HL-60 (cell line): ENCODE results near the gene WDFY1.

ENCODE experiments used
- DNase-seq, 2 experiments: peaks; one replicate each; pipeline ENCODE4 v3.0.0-alpha.2; 2010 to 2020; ENCODE audit warnings: low read depth in 1 of 2, low spot score in 1 of 2
- H3K27ac ChIP-seq: fragments of 250-450 bp; sonication (Bioruptor Pico); replicated peaks from 2 replicates; pipeline ENCODE4 v1.5.1; 2020; ENCODE audit warnings: mild to moderate bottlenecking, moderate library complexity
- H3K27me3 ChIP-seq: fragments of 250-450 bp; sonication (Bioruptor Pico); 2 replicates; pipeline ENCODE4 v1.5.1; 2021; ENCODE audit warnings: mild to moderate bottlenecking, moderate library complexity; ENCODE audit not compliant: insufficient read depth, poor library complexity, severe bottlenecking
- H3K4me3 ChIP-seq: replicated peaks from 2 replicates; pipeline ENCODE4 v1.5.1; 2011; ENCODE audit warnings: mild to moderate bottlenecking, control low read depth, low read length; ENCODE audit not compliant: insufficient read depth
- GABPA ChIP-seq: IDR thresholded peaks from 2 replicates; pipeline ENCODE4 v1.6.1; 2012; ENCODE audit warnings: low read depth
- POLR2AphosphoS5 ChIP-seq: IDR thresholded peaks from 2 replicates; pipeline ENCODE4 v1.6.1; 2012; ENCODE audit warnings: low read depth
- SPI1 ChIP-seq: IDR thresholded peaks from 2 replicates; pipeline ENCODE4 v1.6.1; 2012; ENCODE audit warnings: low read depth, mild to moderate bottlenecking, borderline replicate concordance
- TF ChIP-seq, protein P1 (sequence below): IDR thresholded peaks from one replicate; pipeline ENCODE4 v1.5.1; 2011; ENCODE audit warnings: low read length, control low read depth, inconsistent platforms; ENCODE audit not compliant: insufficient read depth
- TF ChIP-seq, protein P2 (sequence below): IDR thresholded peaks from 2 replicates; pipeline ENCODE4 v1.6.1; 2012; ENCODE audit warnings: low read depth; ENCODE audit not compliant: insufficient replicate concordance

The WDFY1 gene

DNA sequence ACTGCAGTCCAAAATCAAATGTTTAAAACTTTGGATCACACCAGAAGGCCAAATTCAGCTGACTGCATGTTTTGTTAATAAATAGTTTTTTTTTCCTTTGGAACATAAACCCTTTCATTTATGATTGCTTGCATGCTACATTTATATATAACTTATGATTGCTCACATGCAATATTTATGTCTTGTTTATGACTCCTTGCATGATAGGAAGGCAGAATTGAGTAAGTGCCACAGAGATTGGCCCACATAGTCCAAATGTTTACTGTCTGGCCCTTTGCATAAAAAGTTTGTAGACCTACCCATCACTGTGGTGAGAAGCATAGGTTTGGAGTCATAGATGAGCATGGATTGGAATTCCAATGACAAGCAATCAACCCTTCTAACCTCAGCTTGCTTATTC is 30.8 kb downstream of the WDFY1 start:
- TF ChIP-seq POLR2AphosphoS5 (no peak), SPI1 (no peak), GABPA (no peak)
- TF ChIP-seq, protein P1, sequence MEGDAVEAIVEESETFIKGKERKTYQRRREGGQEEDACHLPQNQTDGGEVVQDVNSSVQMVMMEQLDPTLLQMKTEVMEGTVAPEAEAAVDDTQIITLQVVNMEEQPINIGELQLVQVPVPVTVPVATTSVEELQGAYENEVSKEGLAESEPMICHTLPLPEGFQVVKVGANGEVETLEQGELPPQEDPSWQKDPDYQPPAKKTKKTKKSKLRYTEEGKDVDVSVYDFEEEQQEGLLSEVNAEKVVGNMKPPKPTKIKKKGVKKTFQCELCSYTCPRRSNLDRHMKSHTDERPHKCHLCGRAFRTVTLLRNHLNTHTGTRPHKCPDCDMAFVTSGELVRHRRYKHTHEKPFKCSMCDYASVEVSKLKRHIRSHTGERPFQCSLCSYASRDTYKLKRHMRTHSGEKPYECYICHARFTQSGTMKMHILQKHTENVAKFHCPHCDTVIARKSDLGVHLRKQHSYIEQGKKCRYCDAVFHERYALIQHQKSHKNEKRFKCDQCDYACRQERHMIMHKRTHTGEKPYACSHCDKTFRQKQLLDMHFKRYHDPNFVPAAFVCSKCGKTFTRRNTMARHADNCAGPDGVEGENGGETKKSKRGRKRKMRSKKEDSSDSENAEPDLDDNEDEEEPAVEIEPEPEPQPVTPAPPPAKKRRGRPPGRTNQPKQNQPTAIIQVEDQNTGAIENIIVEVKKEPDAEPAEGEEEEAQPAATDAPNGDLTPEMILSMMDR, result no peak
- TF ChIP-seq, protein P2, sequence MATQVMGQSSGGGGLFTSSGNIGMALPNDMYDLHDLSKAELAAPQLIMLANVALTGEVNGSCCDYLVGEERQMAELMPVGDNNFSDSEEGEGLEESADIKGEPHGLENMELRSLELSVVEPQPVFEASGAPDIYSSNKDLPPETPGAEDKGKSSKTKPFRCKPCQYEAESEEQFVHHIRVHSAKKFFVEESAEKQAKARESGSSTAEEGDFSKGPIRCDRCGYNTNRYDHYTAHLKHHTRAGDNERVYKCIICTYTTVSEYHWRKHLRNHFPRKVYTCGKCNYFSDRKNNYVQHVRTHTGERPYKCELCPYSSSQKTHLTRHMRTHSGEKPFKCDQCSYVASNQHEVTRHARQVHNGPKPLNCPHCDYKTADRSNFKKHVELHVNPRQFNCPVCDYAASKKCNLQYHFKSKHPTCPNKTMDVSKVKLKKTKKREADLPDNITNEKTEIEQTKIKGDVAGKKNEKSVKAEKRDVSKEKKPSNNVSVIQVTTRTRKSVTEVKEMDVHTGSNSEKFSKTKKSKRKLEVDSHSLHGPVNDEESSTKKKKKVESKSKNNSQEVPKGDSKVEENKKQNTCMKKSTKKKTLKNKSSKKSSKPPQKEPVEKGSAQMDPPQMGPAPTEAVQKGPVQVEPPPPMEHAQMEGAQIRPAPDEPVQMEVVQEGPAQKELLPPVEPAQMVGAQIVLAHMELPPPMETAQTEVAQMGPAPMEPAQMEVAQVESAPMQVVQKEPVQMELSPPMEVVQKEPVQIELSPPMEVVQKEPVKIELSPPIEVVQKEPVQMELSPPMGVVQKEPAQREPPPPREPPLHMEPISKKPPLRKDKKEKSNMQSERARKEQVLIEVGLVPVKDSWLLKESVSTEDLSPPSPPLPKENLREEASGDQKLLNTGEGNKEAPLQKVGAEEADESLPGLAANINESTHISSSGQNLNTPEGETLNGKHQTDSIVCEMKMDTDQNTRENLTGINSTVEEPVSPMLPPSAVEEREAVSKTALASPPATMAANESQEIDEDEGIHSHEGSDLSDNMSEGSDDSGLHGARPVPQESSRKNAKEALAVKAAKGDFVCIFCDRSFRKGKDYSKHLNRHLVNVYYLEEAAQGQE, result no peak
- Histone ChIP-seq H3K27ac (no peak overlapping the region), H3K4me3 (no peak overlapping the region), H3K27me3 (no peaks in the 10 kb centered on the region)
- no peak for DNase-seq

DNA sequence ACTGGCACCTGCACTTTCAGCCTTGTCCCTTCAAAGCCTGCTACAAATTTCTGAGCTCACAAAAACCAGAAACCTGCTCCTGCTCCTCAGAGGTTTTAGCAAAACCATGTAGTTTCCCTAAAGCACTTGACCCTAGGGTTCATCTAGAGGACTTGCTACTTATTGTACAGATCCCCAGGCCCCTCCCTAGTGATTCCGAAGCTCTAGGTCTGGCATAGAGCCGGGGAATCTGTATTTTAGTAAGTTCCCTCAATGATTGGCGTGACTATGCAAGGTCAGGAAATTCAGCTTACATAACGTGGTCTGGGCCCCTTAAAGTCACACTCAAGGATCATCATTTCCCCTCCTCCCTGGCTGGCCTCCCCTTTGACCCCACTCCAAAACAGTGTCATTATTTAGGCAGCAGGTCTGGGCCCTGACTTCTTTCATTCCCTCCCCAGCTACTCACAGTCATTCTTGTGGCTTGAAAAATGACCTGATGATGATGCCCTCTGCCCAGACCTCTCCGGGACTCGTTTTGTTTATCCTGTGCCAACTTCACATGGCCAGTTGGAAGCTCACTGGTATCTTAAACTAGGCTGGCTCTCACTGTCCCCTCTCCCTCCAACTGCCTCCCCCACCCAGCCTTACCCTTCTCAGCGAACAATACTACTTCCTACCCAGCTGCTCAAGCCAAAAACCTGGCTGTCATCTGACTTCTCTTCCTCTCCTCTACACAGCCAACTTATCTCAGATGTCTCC is 36.0 kb downstream of the WDFY1 start:
- Histone ChIP-seq H3K4me3 (no peak overlapping the region), H3K27me3 (no peaks in the 10 kb centered on the region), H3K27ac (no peak overlapping the region)
- DNase-seq, result no peak
- no peak for TF ChIP-seq POLR2AphosphoS5
- no peak for TF ChIP-seq SPI1
- TF ChIP-seq, protein P1, result no peak
- TF ChIP-seq, protein P2, result no peak
- TF ChIP-seq GABPA, result no peak

DNA sequence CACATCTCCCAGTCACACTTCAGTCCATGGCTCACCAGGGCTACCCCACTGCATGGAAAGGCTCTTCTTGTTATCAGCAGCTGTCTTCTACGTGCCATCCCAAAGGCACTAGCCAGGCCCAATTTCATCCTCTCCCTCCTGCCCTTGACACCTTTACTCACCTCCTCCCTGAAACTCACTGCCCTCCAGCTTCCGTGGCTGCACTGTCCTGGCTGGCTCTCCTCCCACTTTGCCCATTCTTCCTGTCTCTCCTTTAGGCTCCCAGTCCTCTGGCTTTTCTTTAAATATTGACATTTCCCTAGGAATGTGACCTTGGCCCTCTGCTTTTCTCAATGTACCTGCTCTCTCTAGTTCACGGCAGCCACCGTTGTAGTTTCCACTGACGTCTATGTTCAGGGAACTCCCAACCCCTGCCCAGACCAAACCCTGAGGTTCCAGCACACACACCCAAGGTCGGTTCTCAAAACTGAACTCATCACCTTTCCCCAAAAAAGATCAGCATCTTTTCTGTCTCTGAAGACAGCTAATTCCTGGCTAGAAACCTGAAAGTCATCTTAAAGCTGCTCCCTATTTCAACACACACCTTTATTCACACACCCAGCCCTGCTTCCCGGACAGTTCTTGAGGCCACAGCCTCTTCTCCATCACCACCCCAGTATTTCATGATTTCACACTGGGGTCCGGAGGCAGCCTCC is 36.7 kb downstream of the WDFY1 start:
- no peak overlapping the region for H3K27ac ChIP-seq
- no peak for DNase-seq
- H3K4me3 ChIP-seq, result no peak overlapping the region
- no peaks in the 10 kb centered on the region for H3K27me3 ChIP-seq
- no peak for TF ChIP-seq GABPA

DNA sequence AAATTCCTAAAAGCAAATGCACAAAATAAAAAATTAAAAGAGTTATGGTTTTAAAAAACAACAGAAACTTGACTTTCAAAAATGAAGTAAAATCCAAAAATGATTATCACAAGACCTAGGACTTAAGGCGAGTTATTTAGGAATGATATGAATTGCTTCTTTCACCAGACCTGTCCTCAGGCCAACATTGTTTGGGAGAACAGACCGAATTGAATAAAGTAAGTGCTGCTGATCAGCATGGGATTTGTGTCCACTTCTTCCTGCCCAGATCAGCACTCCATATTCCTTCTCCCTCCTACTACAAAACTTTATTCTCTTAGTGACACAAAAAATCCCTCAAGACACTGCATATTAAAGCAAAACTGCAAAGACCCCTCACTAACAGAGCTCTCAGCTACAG is 39.1 kb downstream of the WDFY1 start:
- H3K27me3 ChIP-seq, result no peaks in the 10 kb centered on the region
- DNase-seq, result no peak
- H3K4me3 ChIP-seq, result no peak overlapping the region
- no peak overlapping the region for H3K27ac ChIP-seq
- TF ChIP-seq POLR2AphosphoS5, result no peak
- TF ChIP-seq, protein P2, result no peak
- TF ChIP-seq SPI1, result no peak
- TF ChIP-seq GABPA, result no peak
